HG03469 (cell line): ENCODE data around the gene TMEM54.
"Not testable (repeated sequence)": the region's sequence is repeated elsewhere in the genome, so short reads cannot be mapped to it uniquely, and the experiment has no call there.

Experiments
- ATAC-seq: cut with Tn5 transposase; IDR thresholded peaks from one replicate; pipeline ENCODE4 v1.9.1; 2021; ENCODE audit warnings: mild to moderate bottlenecking, moderate library complexity, moderate number of reproducible peaks; ENCODE audit not compliant: unreplicated experiment

Gene TMEM54

GRCh38 chr1:32919811-32920733 lies 18.9 kb upstream of the TMEM54 start:
- no peak for ATAC-seq

- ATAC-seq, result no peak
These were observed 17.0 kb upstream of the TMEM54 start for GRCh38 chr1:32918179-32918578.

- ATAC-seq, result no peak
These were observed 16.3 kb upstream of the TMEM54 start for GRCh38 chr1:32917521-32917920.

- ATAC-seq, result no peak
These were observed 14.8 kb upstream of the TMEM54 start for GRCh38 chr1:32915766-32916706.

GRCh38 chr1:32910319-32910718 lies 9.1 kb upstream of the TMEM54 start:
- ATAC-seq, result no peak

- no peak for ATAC-seq
These were observed 6.2 kb upstream of the TMEM54 start for GRCh38 chr1:32907435-32907834.

GRCh38 chr1:32906654-32907053 lies 5.5 kb upstream of the TMEM54 start:
- ATAC-seq, result no peak

GRCh38 chr1:32905588-32905987 lies 4.4 kb upstream of the TMEM54 start:
- ATAC-seq, result not testable (repeated sequence)

- no peak for ATAC-seq
These were observed 3.6 kb upstream of the TMEM54 start for GRCh38 chr1:32904797-32905196.

GRCh38 chr1:32903991-32904785 lies 3.0 kb upstream of the TMEM54 start:
- no peak for ATAC-seq

- ATAC-seq, result no peak
These were observed 1.3 kb upstream of the TMEM54 start for GRCh38 chr1:32902535-32902920.

GRCh38 chr1:32901823-32902534 lies 790 bp upstream of the TMEM54 start:
- ATAC-seq, result no peak

- ATAC-seq, result no peak
These were observed 726 bp downstream of the TMEM54 start for GRCh38 chr1:32900371-32900955.

- no peak for ATAC-seq
These were observed 1.4 kb downstream of the TMEM54 start for GRCh38 chr1:32899586-32900296.

GRCh38 chr1:32898958-32899357 lies 2.2 kb downstream of the TMEM54 start:
- no peak for ATAC-seq

- no peak for ATAC-seq
These were observed 3.1 kb downstream of the TMEM54 start for GRCh38 chr1:32898056-32898455.

GRCh38 chr1:32897082-32898049 lies 3.8 kb downstream of the TMEM54 start:
- ATAC-seq, result no peak

- no peak for ATAC-seq
These were observed 4.7 kb downstream of the TMEM54 start for GRCh38 chr1:32896451-32896850.
